Loucy (cell line): ENCODE measurements around the gene SNX20.
A peak's percentile ranks its signal among the peaks of the same experiment; 100 is the strongest.

Experiments used
- H2AFZ ChIP-seq: fragments of 200-600 bp; sonication (generic); 2 replicates; pipeline ENCODE4 v1.6.0; 2016; ENCODE audit warnings: antibody characterized with exemption, mild to moderate bottlenecking, low read length, moderate library complexity
- H3F3A ChIP-seq: fragments of 200-600 bp; 2 replicates; pipeline ENCODE4 v1.6.0; 2016; ENCODE audit warnings: antibody characterized with exemption, low read depth, mild to moderate bottlenecking
- H3K27me3 ChIP-seq: fragments of 200-600 bp; sonication (generic); 2 replicates; pipeline ENCODE4 v1.6.1; 2014; ENCODE audit warnings: low read length, mild to moderate bottlenecking; ENCODE audit not compliant: insufficient read depth, poor library complexity, severe bottlenecking
- H3K36me3 ChIP-seq: fragments of 200-600 bp; sonication (generic); 2 replicates; pipeline ENCODE4 v1.6.1; 2016; ENCODE audit warnings: low read length; ENCODE audit not compliant: insufficient read depth
- H3K4me1 ChIP-seq: fragments of 200-600 bp; sonication (generic); 2 replicates; pipeline ENCODE4 v1.5.1; 2014; ENCODE audit warnings: low read length, mild to moderate bottlenecking; ENCODE audit not compliant: insufficient read depth, poor library complexity, severe bottlenecking
- H3K4me2 ChIP-seq: fragments of 200-600 bp; sonication (generic); 2 replicates; pipeline ENCODE4 v1.6.0; 2014; ENCODE audit warnings: antibody characterized with exemption, low read length, low read depth, mild to moderate bottlenecking; ENCODE audit not compliant: poor library complexity, severe bottlenecking
- H3K4me3 ChIP-seq: fragments of 200-600 bp; sonication (generic); 2 replicates; pipeline ENCODE4 v1.5.1; 2014; ENCODE audit warnings: low read length, mild to moderate bottlenecking, mixed read lengths; ENCODE audit not compliant: poor library complexity, severe bottlenecking
- H3K79me2 ChIP-seq: fragments of 200-600 bp; sonication (generic); 2 replicates; pipeline ENCODE4 v1.6.1; 2014; ENCODE audit warnings: low read length; ENCODE audit not compliant: insufficient read depth
- H3K9ac ChIP-seq: fragments of 200-600 bp; sonication (generic); 2 replicates; pipeline ENCODE4 v1.6.0; 2014; ENCODE audit warnings: mild to moderate bottlenecking, low read depth, low read length, moderate library complexity; ENCODE audit not compliant: poor library complexity, severe bottlenecking
- H3K9me2 ChIP-seq: fragments of 200-600 bp; sonication (generic); replicated peaks from 2 replicates; pipeline ENCODE4 v1.6.1; 2016; ENCODE audit warnings: low read depth, low read length, mixed read lengths
- H3K9me3 ChIP-seq: fragments of 200-600 bp; sonication (generic); 2 replicates; pipeline ENCODE4 v1.6.1; 2014; ENCODE audit warnings: mild to moderate bottlenecking, antibody characterized with exemption, low read length, low read depth; ENCODE audit not compliant: insufficient read depth
- H4K20me1 ChIP-seq: fragments of 200-600 bp; sonication (generic); 2 replicates; pipeline ENCODE4 v1.6.0; 2014; ENCODE audit warnings: antibody characterized with exemption, low read length, mild to moderate bottlenecking; ENCODE audit not compliant: insufficient read depth, poor library complexity, severe bottlenecking
- CTCF ChIP-seq: fragments of 200-600 bp; sonication (generic); conservative IDR thresholded peaks from 2 replicates; pipeline ENCODE4 v1.5.1; 2014; ENCODE audit warnings: mild to moderate bottlenecking, antibody characterized with exemption, low read length
- EZH2phosphoT487 ChIP-seq: fragments of 200-600 bp; IDR thresholded peaks from 2 replicates; pipeline ENCODE4 v1.6.1; 2018; ENCODE audit warnings: antibody characterized with exemption, mild to moderate bottlenecking, moderate library complexity, borderline replicate concordance

The SNX20 gene

GRCh38 chr16:50705436-50706110 is 24.5 kb upstream of the SNX20 start:
- H3K4me3 ChIP-seq: no peak overlapping the region
- H4K20me1 ChIP-seq: no peaks in the 10 kb centered on the region
- H3F3A ChIP-seq: no peaks in the 10 kb centered on the region
- H3K9ac ChIP-seq: no peak overlapping the region
- no peak for TF ChIP-seq EZH2phosphoT487
- TF ChIP-seq CTCF: no peak
- no peaks in the 10 kb centered on the region for H3K9me2 ChIP-seq
- no peaks in the 10 kb centered on the region for H3K36me3 ChIP-seq
- H3K9me3 ChIP-seq: peaks cover 17% of the 10 kb centered on the region; the same call in 1 of the 2 replicates
- H3K27me3 ChIP-seq: no peaks in the 10 kb centered on the region
- no peak overlapping the region for H3K4me2 ChIP-seq
- H3K79me2 ChIP-seq: no peaks in the 10 kb centered on the region
- peaks cover 13% of the 10 kb centered on the region for H3K4me1 ChIP-seq
- H2AFZ ChIP-seq: no peak overlapping the region

- H3K4me1 ChIP-seq: peaks cover 10% of the 10 kb centered on the region
- no peaks in the 10 kb centered on the region for H3K9me2 ChIP-seq
- no peak for TF ChIP-seq CTCF
- TF ChIP-seq EZH2phosphoT487: no peak
- no peaks in the 10 kb centered on the region for H3K79me2 ChIP-seq
- no peak overlapping the region for H2AFZ ChIP-seq
- H3K4me3 ChIP-seq: no peak overlapping the region
- peaks cover 17% of the 10 kb centered on the region; the same call in 1 of the 2 replicates for H3K9me3 ChIP-seq
- H3K27me3 ChIP-seq: no peaks in the 10 kb centered on the region
- H3K4me2 ChIP-seq: no peak overlapping the region
- no peaks in the 10 kb centered on the region for H3F3A ChIP-seq
- H3K9ac ChIP-seq: no peak overlapping the region
- no peaks in the 10 kb centered on the region for H4K20me1 ChIP-seq
- no peaks in the 10 kb centered on the region for H3K36me3 ChIP-seq
Measured at GRCh38 chr16:50704245-50704644, 23.1 kb upstream of the SNX20 start.

- no peaks in the 10 kb centered on the region for H3F3A ChIP-seq
- no peak overlapping the region for H2AFZ ChIP-seq
- no peaks in the 10 kb centered on the region for H3K9me2 ChIP-seq
- peak overlapping the region; percentile 31 for H3K4me2 ChIP-seq
- H3K27me3 ChIP-seq: no peaks in the 10 kb centered on the region
- H3K9ac ChIP-seq: peak overlapping the region; percentile 42
- H3K9me3 ChIP-seq: peaks cover 17% of the 10 kb centered on the region; the same call in 1 of the 2 replicates
- H4K20me1 ChIP-seq: no peaks in the 10 kb centered on the region
- no peak overlapping the region for H3K4me3 ChIP-seq
- TF ChIP-seq EZH2phosphoT487: no peak
- no peak for TF ChIP-seq CTCF
- peaks cover 10% of the 10 kb centered on the region for H3K4me1 ChIP-seq
- H3K79me2 ChIP-seq: no peaks in the 10 kb centered on the region
- H3K36me3 ChIP-seq: no peaks in the 10 kb centered on the region
Measured at GRCh38 chr16:50702725-50703124, 21.6 kb upstream of the SNX20 start.
